HepG2 (cell line): ENCODE results near the gene GGA2. TPM values are rescaled to one million over a fixed set of nuclear protein-coding genes. Genes with fewer than 3 reads are reported as not detected.

Experiments
- AKAP8 ChIP-seq: sonication (generic); formaldehyde crosslinking; IDR thresholded peaks from 2 replicates; pipeline ENCODE4 v1.5.1; 2020; ENCODE audit warnings: mild to moderate bottlenecking, missing genetic modification reagents
- CAMTA2 ChIP-seq: sonication (generic); formaldehyde crosslinking; IDR thresholded peaks from 2 replicates; pipeline ENCODE4 v1.4.0; 2020; ENCODE audit warnings: mild to moderate bottlenecking, missing genetic modification reagents, borderline replicate concordance
- FOXK1 ChIP-seq: sonication (generic); formaldehyde crosslinking; IDR thresholded peaks from 2 replicates; pipeline ENCODE4 v1.4.0; 2020; ENCODE audit warnings: low read depth, missing genetic modification reagents, borderline replicate concordance
- GATA4 ChIP-seq: sonication (generic); IDR thresholded peaks from 2 replicates; pipeline ENCODE4 v1.6.1; 2016; ENCODE audit warnings: antibody characterized with exemption, low read depth, borderline replicate concordance
- MEIS2 ChIP-seq: sonication (generic); formaldehyde crosslinking; IDR thresholded peaks from 2 replicates; pipeline ENCODE4 v1.9.0; 2021; ENCODE audit warnings: mild to moderate bottlenecking, missing genetic modification reagents
- NFATC3 ChIP-seq: sonication (generic); formaldehyde crosslinking; IDR thresholded peaks from 2 replicates; pipeline ENCODE4 v1.5.1; 2020; ENCODE audit warnings: mild to moderate bottlenecking, missing genetic modification reagents
- RBFOX2 ChIP-seq: fragments of 200-400 bp; formaldehyde crosslinking; IDR thresholded peaks from 2 replicates; pipeline ENCODE4 v1.6.1; 2017; ENCODE audit warnings: low read depth, mild to moderate bottlenecking, low read length
- REL ChIP-seq: sonication (generic); formaldehyde crosslinking; conservative IDR thresholded peaks from 2 replicates; pipeline ENCODE4 v1.8.0; 2022; ENCODE audit warnings: mild to moderate bottlenecking, missing genetic modification reagents, moderate library complexity
- SIX1 ChIP-seq: sonication (generic); formaldehyde crosslinking; IDR thresholded peaks from 2 replicates; pipeline ENCODE4 v1.4.0; 2020; ENCODE audit warnings: missing genetic modification reagents, borderline replicate concordance
- SRY ChIP-seq: sonication (generic); formaldehyde crosslinking; IDR thresholded peaks from 2 replicates; pipeline ENCODE4 v1.8.0; 2022; ENCODE audit warnings: mild to moderate bottlenecking, missing genetic modification reagents
- TP53 ChIP-seq: sonication (generic); formaldehyde crosslinking; conservative IDR thresholded peaks from 2 replicates; pipeline ENCODE4 v1.4.0; 2020; ENCODE audit warnings: missing genetic modification reagents
- ZFP36L2 ChIP-seq: sonication (generic); formaldehyde crosslinking; IDR thresholded peaks from 2 replicates; pipeline ENCODE4 v1.4.0; 2020; ENCODE audit warnings: missing genetic modification reagents
- ZNF687 ChIP-seq: sonication (generic); formaldehyde crosslinking; IDR thresholded peaks from 2 replicates; pipeline ENCODE4 v1.5.1; 2020; ENCODE audit warnings: mild to moderate bottlenecking, missing genetic modification reagents, moderate library complexity
- ZNF713 ChIP-seq: sonication (generic); formaldehyde crosslinking; IDR thresholded peaks from 2 replicates; pipeline ENCODE4 v1.4.0; 2020; ENCODE audit warnings: mild to moderate bottlenecking, missing genetic modification reagents
- ZZZ3 ChIP-seq: sonication (generic); formaldehyde crosslinking; IDR thresholded peaks from 2 replicates; pipeline ENCODE4 v1.4.0; 2020; ENCODE audit warnings: missing genetic modification reagents, mild to moderate bottlenecking, borderline replicate concordance
- polyA plus RNA-seq, 8 experiments: library from polyadenylated mRNA; depleted of rRNA in 3 of 8; stranded (reverse) in 7 of 8; unstranded in 1 of 8; fragments of >200 nt; fragmentation: Illumina TruSeq in 4 of 8; extraction: Trizol in 4 of 8; gene quantifications; 2 replicates each; pipeline versions ENCODE4 v1.2.1 to v1.2.3, GENCODE V29; 2011 to 2016; ENCODE audit warnings: low read depth in 4 of 8, missing spikeins in 1 of 8, mixed read lengths in 1 of 8; ENCODE audit not compliant: insufficient read depth in 1 of 8
- total RNA-seq, 5 experiments: library from RNA; depleted of rRNA; stranded (reverse); fragments of >200 nt; fragmentation: Illumina TruSeq; extraction: Trizol; gene quantifications; 2 replicates each; pipeline ENCODE4 v1.2.3, GENCODE V29; 2016; ENCODE audit warnings: low read depth in 1 of 5
- TF ChIP-seq, protein P1 (sequence below): IDR thresholded peaks from 2 replicates; pipeline ENCODE4 v1.6.1; 2016; ENCODE audit warnings: control low read depth
- TF ChIP-seq, protein P2 (sequence below): sonication (generic); formaldehyde crosslinking; IDR thresholded peaks from 2 replicates; pipeline ENCODE4 v1.5.0; 2020; ENCODE audit warnings: mild to moderate bottlenecking, missing genetic modification reagents, borderline replicate concordance

Gene GGA2
- total and polyA plus RNA-seq, 2 of the 13 experiments (the other 11 are each of a cell fraction or from before 2014, with no cell fraction given), result 51.5 to 69.8 TPM

DNA sequence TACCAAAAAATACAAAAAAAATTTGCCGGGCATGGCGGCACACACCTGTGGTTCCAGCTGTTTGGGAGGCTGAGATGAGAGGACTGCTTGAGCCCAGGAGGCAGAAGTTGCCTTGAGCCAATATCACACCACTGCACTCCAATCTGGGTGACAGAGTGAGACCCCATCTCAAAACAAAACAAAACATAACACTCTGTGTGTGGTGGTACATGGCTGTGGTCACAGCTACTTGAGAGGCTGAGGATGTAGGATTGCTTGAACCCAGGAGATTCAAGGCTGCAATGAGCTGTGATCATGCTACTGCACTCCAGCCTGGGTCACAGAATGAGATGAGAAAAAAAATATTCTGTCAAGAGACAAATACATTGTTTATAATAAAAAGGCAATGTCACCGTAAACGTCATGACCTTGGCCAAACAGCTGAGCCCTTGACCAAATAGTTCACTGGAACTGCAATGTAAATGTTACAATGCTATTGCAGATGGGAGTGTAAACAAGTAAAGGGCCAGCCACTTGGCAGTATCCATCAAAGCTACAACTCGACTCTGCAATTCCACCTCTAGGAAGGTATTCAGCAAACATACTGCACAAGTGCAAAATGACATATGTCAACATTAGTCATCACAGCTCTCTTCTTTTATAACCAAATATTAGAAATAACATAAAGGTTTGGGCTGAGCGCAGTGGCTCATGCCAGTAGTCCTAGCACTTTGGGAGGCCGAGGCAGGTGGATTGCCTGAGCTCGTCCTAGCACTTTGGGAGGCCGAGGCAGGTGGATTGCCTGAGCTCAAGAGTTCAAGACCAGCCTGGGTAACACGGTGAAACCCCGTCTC, 29.9 kb upstream of the GGA2 start (continued):
- no peak for TF ChIP-seq REL (CRISPR knock-in tag)
- TF ChIP-seq NFATC3 (CRISPR knock-in tag), result no peak
- TF ChIP-seq GATA4, result peak; percentile 50; the same call in 1 of the 2 replicates
- no peak for TF ChIP-seq SRY (CRISPR knock-in tag)
- TF ChIP-seq, protein P1, sequence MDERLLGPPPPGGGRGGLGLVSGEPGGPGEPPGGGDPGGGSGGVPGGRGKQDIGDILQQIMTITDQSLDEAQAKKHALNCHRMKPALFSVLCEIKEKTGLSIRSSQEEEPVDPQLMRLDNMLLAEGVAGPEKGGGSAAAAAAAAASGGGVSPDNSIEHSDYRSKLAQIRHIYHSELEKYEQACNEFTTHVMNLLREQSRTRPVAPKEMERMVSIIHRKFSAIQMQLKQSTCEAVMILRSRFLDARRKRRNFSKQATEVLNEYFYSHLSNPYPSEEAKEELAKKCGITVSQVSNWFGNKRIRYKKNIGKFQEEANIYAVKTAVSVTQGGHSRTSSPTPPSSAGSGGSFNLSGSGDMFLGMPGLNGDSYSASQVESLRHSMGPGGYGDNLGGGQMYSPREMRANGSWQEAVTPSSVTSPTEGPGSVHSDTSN (CRISPR knock-in tag), result no peak; the same call in none of the 2 replicates
- TF ChIP-seq RBFOX2, result no peak
- peak; percentile 100 for TF ChIP-seq FOXK1
- peak; percentile 37; the same call in 1 of the 2 replicates for TF ChIP-seq ZNF713
- TF ChIP-seq MEIS2 (CRISPR knock-in tag), result peak; percentile 98
- no peak for TF ChIP-seq TP53
- TF ChIP-seq AKAP8 (CRISPR knock-in tag), result peak; percentile 4; the same call in 1 of the 2 replicates
- TF ChIP-seq ZNF687 (CRISPR knock-in tag), result peak; percentile 73
- TF ChIP-seq ZZZ3, result no peak
- no peak for TF ChIP-seq CAMTA2 (CRISPR knock-in tag)
- TF ChIP-seq, protein P2, sequence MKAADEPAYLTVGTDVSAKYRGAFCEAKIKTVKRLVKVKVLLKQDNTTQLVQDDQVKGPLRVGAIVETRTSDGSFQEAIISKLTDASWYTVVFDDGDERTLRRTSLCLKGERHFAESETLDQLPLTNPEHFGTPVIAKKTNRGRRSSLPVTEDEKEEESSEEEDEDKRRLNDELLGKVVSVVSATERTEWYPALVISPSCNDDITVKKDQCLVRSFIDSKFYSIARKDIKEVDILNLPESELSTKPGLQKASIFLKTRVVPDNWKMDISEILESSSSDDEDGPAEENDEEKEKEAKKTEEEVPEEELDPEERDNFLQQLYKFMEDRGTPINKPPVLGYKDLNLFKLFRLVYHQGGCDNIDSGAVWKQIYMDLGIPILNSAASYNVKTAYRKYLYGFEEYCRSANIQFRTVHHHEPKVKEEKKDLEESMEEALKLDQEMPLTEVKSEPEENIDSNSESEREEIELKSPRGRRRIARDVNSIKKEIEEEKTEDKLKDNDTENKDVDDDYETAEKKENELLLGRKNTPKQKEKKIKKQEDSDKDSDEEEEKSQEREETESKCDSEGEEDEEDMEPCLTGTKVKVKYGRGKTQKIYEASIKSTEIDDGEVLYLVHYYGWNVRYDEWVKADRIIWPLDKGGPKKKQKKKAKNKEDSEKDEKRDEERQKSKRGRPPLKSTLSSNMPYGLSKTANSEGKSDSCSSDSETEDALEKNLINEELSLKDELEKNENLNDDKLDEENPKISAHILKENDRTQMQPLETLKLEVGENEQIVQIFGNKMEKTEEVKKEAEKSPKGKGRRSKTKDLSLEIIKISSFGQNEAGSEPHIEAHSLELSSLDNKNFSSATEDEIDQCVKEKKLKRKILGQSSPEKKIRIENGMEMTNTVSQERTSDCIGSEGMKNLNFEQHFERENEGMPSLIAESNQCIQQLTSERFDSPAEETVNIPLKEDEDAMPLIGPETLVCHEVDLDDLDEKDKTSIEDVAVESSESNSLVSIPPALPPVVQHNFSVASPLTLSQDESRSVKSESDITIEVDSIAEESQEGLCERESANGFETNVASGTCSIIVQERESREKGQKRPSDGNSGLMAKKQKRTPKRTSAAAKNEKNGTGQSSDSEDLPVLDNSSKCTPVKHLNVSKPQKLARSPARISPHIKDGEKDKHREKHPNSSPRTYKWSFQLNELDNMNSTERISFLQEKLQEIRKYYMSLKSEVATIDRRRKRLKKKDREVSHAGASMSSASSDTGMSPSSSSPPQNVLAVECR (CRISPR knock-in tag), result peak; percentile 96
- TF ChIP-seq ZFP36L2 (CRISPR knock-in tag), result 0 out of 2 replicates have a peak, but pooled peaks have one; percentile 59
- peak; percentile 80; the same call in 1 of the 2 replicates for TF ChIP-seq SIX1 (CRISPR knock-in tag)
